IgD-negative memory B cell (primary cell): ENCODE results near the gene RBSN. TPM values are rescaled to one million over a fixed set of nuclear protein-coding genes. Genes with fewer than 3 reads are reported as not detected.

Experiments
- H3K27ac Mint-ChIP-seq, 3 donors: one replicate each; pipeline ENCODE4 v1.8.0; 2020 to 2022; ENCODE audit warnings: mild to moderate bottlenecking in 3 of 3, mixed read lengths in 3 of 3, moderate library complexity in 1 of 3
- H3K27me3 Mint-ChIP-seq: one replicate; pipeline ENCODE4 v1.8.0; 2021; ENCODE audit warnings: mixed read lengths
- H3K36me3 Mint-ChIP-seq: one replicate; pipeline ENCODE4 v1.8.0; 2020; ENCODE audit warnings: mild to moderate bottlenecking, mixed read lengths
- H3K4me1 Mint-ChIP-seq, 3 donors: one replicate each; pipeline ENCODE4 v1.8.0; 2020 to 2022; ENCODE audit warnings: mixed read lengths in 3 of 3, mild to moderate bottlenecking in 1 of 3
- H3K4me3 Mint-ChIP-seq, 4 donors: one replicate each; pipeline ENCODE4 v1.8.0; 2020 to 2022; ENCODE audit warnings: mild to moderate bottlenecking in 4 of 4, mixed read lengths in 4 of 4, moderate library complexity in 3 of 4
- H3K9me3 Mint-ChIP-seq, 3 donors: one replicate each; pipeline ENCODE4 v1.8.0; 2020 to 2021; ENCODE audit warnings: mixed read lengths in 3 of 3, mild to moderate bottlenecking in 1 of 3
- polyA plus RNA-seq: library from polyadenylated mRNA; unstranded; fragments of 300-500 nt; fragmentation: Illumina TruSeq; gene quantifications from one replicate; pipeline ENCODE4 v1.2.3, GENCODE V29; 2021

The RBSN gene
- polyA plus RNA-seq, 1 donor from 2014 or later = 18.2 TPM

- Mint-ChIP-seq H3K27ac (no peak overlapping the region), H3K36me3 (peaks cover 2% of the 10 kb centered on the region), H3K9me3 (no peaks in the 10 kb centered on the region), H3K27me3 (peaks cover 8% of the 10 kb centered on the region), H3K4me3 (no peak overlapping the region), H3K4me1 (peaks cover 3 to 5% (median 5%) of the 10 kb centered on the region in 3 donors)
Measured at GRCh38 chr3:15110206-15110605, 11.3 kb upstream of the RBSN start.

DNA sequence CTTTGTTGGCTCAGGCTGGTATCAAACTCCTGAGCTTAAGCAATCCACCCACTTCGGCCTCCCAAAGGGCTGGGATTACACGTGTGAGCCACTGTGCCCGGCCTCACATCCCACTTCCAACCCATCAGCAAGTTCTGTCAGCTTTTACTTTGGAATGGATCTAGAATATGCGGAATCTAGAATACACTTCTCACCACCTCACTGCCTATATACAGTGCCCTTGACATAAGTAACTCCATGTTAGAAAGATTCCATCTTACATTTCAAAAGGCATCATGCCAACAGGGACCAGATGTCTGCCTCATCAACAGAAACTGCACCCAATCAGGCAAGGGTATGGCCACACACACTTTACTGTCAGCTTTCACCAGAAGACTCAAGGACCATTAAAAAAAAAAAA is 9.9 kb upstream of the RBSN start:
- Mint-ChIP-seq H3K9me3 (no peaks in the 10 kb centered on the region), H3K27ac (peak overlapping the region in 1 of 3 donors; percentile 41), H3K36me3 (no peaks in the 10 kb centered on the region), H3K4me3 (no peak overlapping the region), H3K27me3 (peaks cover 7% of the 10 kb centered on the region), H3K4me1 (peaks cover 3 to 5% (median 5%) of the 10 kb centered on the region in 3 donors)

DNA sequence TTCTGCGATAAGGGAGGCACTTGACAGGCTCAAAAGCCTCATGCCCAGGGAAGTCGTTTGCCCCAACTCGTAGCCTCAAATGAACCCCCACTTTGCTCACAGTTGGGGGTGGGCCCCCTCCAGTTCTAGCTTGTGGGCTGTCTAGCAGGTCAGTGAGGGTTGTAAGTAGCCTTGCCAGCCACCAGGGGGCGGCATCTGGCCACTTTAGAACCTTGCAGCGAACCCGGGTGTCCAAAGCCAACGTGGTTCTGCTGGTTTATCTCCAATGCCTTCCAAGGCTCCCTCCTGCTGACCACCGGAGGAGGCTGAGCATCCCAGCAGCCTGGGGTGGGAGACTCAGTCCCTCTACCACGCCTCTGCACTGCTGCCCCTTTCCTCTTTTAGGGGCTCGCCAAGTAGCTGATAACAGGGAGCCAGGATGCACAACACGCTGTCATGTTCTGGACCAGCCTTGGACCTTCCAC is 9.2 kb upstream of the RBSN start:
- Mint-ChIP-seq H3K4me3 (peak overlapping the region in 1 of 4 donors; percentile 56), H3K4me1 (peaks cover 3 to 5% (median 5%) of the 10 kb centered on the region in 3 donors), H3K27ac (peak overlapping the region in 1 of 3 donors; percentile 43)

GRCh38 chr3:15107075-15107947 is 8.4 kb upstream of the RBSN start:
- Mint-ChIP-seq H3K27me3 (peaks cover 5% of the 10 kb centered on the region), H3K4me1 (peaks cover 3 to 5% (median 5%) of the 10 kb centered on the region in 3 donors), H3K4me3 (no peak overlapping the region), H3K9me3 (no peaks in the 10 kb centered on the region), H3K27ac (peak overlapping the region in 1 of 3 donors; percentile 43), H3K36me3 (no peaks in the 10 kb centered on the region)

More for the DNA sequence above, 9.2 kb upstream of the RBSN start:
- H3K27me3 Mint-ChIP-seq = peaks cover 5% of the 10 kb centered on the region
- H3K36me3 Mint-ChIP-seq = no peaks in the 10 kb centered on the region
- H3K9me3 Mint-ChIP-seq = no peaks in the 10 kb centered on the region

DNA sequence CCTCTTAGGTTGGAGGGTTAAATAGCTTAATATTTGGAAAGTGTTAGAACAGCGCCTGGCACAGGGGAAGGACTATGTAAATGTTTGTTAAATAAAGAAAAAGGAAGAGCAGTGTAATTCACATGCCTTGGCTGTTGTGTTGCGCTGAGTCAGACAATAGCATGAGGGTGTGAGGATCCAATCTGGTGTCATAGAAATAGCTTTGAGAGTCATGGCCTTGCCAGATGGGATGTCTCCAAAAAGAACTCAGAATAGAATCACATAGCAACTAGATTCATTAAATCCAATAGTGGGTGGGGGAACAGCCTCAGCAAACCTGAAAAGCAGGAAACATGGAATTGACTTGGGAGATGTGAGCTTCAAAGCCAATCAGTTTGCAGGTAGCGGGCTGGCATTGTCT is 3.9 kb upstream of the RBSN start:
- Mint-ChIP-seq H3K9me3 (no peaks in the 10 kb centered on the region), H3K27me3 (peaks cover 2% of the 10 kb centered on the region), H3K4me3 (peak overlapping the region in 2 of 4 donors; percentile 55 to 68), H3K27ac (no peak overlapping the region), H3K4me1 (peaks cover 6 to 19% (median 17%) of the 10 kb centered on the region in 3 donors), H3K36me3 (no peaks in the 10 kb centered on the region)

GRCh38 chr3:15102256-15102655 is 3.3 kb upstream of the RBSN start:
- peak overlapping the region in 1 of 4 donors; percentile 68 for H3K4me3 Mint-ChIP-seq
- peaks cover 9 to 20% (median 15%) of the 10 kb centered on the region in 3 donors for H3K4me1 Mint-ChIP-seq
- H3K27ac Mint-ChIP-seq = peak overlapping the region in 1 of 3 donors; percentile 78
- peaks cover 2% of the 10 kb centered on the region for H3K27me3 Mint-ChIP-seq
- H3K36me3 Mint-ChIP-seq = no peaks in the 10 kb centered on the region
- H3K9me3 Mint-ChIP-seq = no peaks in the 10 kb centered on the region

GRCh38 chr3:15099364-15100098 is 583 bp upstream of the RBSN start:
- Mint-ChIP-seq H3K27ac (peak overlapping the region; percentile 66 to 97 (median 76)), H3K4me1 (peaks cover 9 to 23% (median 19%) of the 10 kb centered on the region in 3 donors), H3K9me3 (no peaks in the 10 kb centered on the region), H3K36me3 (no peaks in the 10 kb centered on the region), H3K27me3 (peaks cover 2% of the 10 kb centered on the region), H3K4me3 (peak overlapping the region; percentile 84 to 100 (median 96))

DNA sequence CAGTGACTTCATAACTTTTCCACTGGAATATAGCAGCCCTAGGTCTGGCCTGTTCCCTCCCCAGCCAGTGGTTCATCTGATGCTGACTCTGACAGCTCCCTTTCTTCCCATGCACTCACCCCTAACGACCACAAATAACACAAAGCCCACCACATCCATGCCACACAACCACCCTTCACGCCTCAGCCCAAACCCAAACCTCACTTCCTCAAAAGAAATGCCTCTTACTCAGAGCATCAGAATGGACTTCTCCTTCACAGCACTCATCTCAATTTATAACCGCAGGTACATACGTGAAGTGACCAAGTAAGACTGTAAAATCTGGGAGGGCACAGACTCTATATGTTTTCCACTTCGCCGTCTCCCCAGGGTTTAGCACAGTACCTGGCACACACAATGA is 1.1 kb downstream of the RBSN start:
- Mint-ChIP-seq H3K27me3 (peaks cover 2% of the 10 kb centered on the region), H3K9me3 (no peaks in the 10 kb centered on the region), H3K36me3 (no peaks in the 10 kb centered on the region), H3K27ac (peak overlapping the region; percentile 48 to 76 (median 66)), H3K4me1 (peaks cover 9 to 23% (median 19%) of the 10 kb centered on the region in 3 donors), H3K4me3 (peak overlapping the region; percentile 84 to 100 (median 96))

DNA sequence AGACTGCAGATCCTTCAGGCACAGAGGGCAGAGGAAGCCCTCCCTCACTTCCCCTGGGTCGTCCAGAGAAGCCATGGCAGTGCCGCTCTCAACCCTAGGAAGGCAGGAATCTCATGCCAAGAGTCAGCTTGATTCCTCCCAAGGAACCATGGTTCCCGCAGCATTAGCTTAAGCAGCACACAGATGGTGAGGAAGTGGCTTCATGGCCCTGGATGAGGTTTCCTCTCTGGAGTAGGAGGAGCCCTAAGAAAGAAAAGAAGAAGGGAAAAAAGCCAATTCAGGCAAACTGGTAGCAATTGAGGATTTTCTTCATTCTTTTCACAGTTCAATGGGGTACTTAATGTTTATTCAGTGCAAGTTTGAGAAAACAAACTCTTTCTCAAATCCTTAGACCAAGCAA is 2.9 kb downstream of the RBSN start:
- Mint-ChIP-seq H3K27me3 (peaks cover 2% of the 10 kb centered on the region), H3K4me3 (peak overlapping the region in 1 of 4 donors; percentile 46), H3K36me3 (peaks cover 2% of the 10 kb centered on the region), H3K4me1 (peaks cover 9 to 27% (median 18%) of the 10 kb centered on the region in 3 donors), H3K27ac (peak overlapping the region in 1 of 3 donors; percentile 89), H3K9me3 (no peaks in the 10 kb centered on the region)

- H3K27ac Mint-ChIP-seq = no peak overlapping the region
Measured at GRCh38 chr3:15094187-15094875, 4.6 kb downstream of the RBSN start.

DNA sequence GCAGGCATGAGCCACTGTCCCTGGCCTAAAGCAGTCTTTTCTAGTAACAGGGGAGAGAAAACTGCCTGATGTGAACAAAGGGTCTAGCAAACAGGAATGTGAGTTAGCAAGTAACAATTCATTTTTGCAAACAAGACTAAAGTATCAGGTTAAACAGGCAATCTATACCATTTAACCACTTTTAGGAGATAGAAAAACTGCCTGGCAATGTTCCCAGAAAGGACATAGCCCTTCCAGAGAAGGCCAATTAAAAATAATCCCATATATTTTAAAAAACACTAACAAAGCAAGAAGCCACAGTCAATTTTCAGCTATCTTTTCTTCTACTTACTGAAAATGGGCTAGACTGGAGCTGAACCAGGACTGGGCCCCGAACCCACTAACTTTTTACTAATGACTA is 6.3 kb downstream of the RBSN start:
- no peaks in the 10 kb centered on the region for H3K27me3 Mint-ChIP-seq
- peak overlapping the region in 2 of 3 donors; percentile 7 to 10 for H3K27ac Mint-ChIP-seq
- H3K36me3 Mint-ChIP-seq = peaks cover 2% of the 10 kb centered on the region
- peaks cover under 1 to 9% (median 4%) of the 10 kb centered on the region in 3 donors for H3K4me1 Mint-ChIP-seq
- no peaks in the 10 kb centered on the region for H3K9me3 Mint-ChIP-seq
- H3K4me3 Mint-ChIP-seq = no peak overlapping the region

More at GRCh38 chr3:15094187-15094875, 4.6 kb downstream of the RBSN start:
- Mint-ChIP-seq H3K27me3 (peaks cover 2% of the 10 kb centered on the region), H3K4me3 (no peak overlapping the region), H3K9me3 (no peaks in the 10 kb centered on the region), H3K36me3 (peaks cover 2% of the 10 kb centered on the region), H3K4me1 (peaks cover 9 to 21% (median 18%) of the 10 kb centered on the region in 3 donors)

DNA sequence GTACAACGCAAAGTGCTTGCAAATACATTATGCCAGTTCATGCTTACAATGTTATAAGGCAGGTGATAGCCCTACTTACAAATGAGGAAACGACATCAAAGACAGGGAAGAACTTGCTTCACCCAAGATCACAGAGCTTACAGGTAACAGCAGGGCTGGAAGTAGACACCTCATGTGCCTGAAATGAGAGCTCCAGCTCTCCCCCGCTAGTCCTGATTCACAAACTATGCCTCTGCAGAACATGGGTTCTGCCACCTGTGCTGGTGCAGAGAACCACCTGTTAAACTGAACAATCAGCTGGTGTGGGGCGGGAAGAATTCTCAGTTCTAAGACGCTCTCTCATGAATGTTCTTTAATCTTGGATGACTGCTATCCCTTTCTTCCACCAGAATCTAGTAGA is 7.4 kb downstream of the RBSN start:
- no peak overlapping the region for H3K27ac Mint-ChIP-seq
- peak overlapping the region in 1 of 4 donors; percentile 18 for H3K4me3 Mint-ChIP-seq
- H3K36me3 Mint-ChIP-seq = peaks cover 5% of the 10 kb centered on the region
- no peaks in the 10 kb centered on the region for H3K27me3 Mint-ChIP-seq
- no peaks in the 10 kb centered on the region for H3K9me3 Mint-ChIP-seq
- peaks cover 0 to 6% (median 4%) of the 10 kb centered on the region in 3 donors for H3K4me1 Mint-ChIP-seq

DNA sequence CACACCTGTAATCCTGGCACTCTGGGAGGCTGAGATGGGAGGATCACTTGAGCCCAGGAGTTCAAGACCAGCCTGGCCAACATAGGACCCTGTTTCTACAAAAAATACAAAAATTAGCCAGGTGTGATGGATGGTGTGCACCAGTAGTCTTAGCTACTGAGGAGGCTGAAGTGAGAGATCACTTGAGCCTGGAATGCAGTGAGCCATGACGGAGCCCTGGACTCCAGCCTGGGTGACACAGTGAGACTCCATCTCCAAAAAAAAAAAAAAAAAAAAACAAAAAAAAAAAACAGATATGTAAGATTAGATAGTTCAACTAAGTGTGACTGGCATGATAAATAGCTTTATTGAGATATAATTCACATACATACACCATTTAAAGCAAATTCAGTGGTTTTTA is 9.7 kb downstream of the RBSN start:
- Mint-ChIP-seq H3K9me3 (no peaks in the 10 kb centered on the region), H3K27me3 (no peaks in the 10 kb centered on the region), H3K36me3 (peaks cover 9% of the 10 kb centered on the region), H3K27ac (no peak overlapping the region), H3K4me1 (peaks cover 0 to 4% (median 0%) of the 10 kb centered on the region in 3 donors), H3K4me3 (no peak overlapping the region)

- no peaks in the 10 kb centered on the region for H3K27me3 Mint-ChIP-seq
- peaks cover 12% of the 10 kb centered on the region for H3K36me3 Mint-ChIP-seq
- no peak overlapping the region for H3K4me3 Mint-ChIP-seq
- peaks cover 0 to 4% (median 0%) of the 10 kb centered on the region in 3 donors for H3K4me1 Mint-ChIP-seq
- no peaks in the 10 kb centered on the region for H3K9me3 Mint-ChIP-seq
- H3K27ac Mint-ChIP-seq = no peak overlapping the region
Measured at GRCh38 chr3:15086699-15087098, 12.2 kb downstream of the RBSN start.
